HG02885 (cell line): ENCODE results near the gene AK2.
"Not testable (repeated sequence)": the region's sequence is repeated elsewhere in the genome, so short reads cannot be mapped to it uniquely, and the experiment has no call there.

Experiments
- ATAC-seq: cut with Tn5 transposase; IDR thresholded peaks from one replicate; pipeline ENCODE4 v1.9.1; 2021; ENCODE audit warnings: mild to moderate bottlenecking; ENCODE audit not compliant: unreplicated experiment, poor library complexity

AK2 gene

DNA sequence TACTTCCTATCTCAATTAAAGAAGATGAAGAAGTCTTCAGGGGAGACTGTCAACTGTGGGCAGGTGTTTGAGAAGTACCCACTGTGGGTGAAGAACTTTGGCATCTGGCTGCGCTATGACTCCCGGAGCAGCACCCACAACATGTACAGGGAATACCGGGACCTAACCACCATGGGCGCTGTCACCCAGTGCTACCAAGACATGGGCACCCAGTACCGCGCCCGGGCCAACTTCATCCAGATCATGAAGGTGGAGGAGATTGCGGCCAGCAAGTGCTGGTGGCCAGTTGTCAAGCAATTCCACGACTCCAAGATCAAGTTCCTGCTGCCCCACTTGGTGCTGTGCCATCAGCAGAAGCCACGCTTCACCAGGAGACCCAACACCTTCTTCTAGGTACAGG lies 56.6 kb downstream of the AK2 start:
- no peak for ATAC-seq

DNA sequence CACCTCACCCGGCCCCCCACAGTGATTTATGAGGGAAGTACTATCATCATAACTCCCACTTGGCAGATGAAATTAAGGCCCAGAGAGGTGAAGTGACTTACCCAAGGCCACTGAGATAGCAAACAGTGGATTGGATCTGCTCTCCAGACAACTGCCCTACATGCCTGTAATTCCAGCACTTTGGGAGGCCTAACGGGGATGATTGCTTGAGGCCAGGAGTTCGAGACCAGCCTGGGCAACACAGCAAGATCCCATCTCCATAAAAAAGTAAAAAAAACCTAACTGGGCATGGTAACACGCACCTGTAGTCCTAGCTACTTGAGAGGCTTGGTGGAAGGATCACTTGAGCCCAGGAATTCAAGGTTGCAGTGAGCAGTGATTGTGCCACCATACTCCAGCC lies 57.8 kb downstream of the AK2 start:
- ATAC-seq = no peak

DNA sequence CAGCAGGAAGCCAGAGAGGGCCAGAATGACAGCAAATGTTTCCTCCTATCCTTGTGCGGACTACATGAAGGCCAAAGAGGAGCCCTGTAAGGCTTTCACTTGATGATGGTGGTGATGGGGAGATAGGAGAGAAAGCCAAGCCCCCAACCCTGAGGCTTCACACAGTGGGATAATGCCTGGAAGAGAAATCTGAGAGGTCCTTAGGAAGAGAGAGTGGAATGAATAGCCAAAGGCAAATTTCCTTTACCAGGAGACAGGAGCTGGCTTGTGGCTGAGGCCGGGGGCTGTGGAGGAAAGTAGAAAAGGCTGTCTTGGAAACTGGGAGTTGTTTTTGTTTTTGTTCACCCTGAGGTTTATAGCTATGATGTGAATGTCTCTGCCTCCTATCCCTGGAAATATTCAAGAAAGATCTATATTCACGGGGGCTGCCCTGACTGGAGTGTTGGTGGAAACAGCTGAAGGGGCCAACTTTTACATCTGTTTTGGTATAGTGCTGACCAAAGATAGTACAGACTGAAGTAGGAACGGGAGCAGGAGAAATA lies 59.1 kb downstream of the AK2 start:
- ATAC-seq = no peak

DNA sequence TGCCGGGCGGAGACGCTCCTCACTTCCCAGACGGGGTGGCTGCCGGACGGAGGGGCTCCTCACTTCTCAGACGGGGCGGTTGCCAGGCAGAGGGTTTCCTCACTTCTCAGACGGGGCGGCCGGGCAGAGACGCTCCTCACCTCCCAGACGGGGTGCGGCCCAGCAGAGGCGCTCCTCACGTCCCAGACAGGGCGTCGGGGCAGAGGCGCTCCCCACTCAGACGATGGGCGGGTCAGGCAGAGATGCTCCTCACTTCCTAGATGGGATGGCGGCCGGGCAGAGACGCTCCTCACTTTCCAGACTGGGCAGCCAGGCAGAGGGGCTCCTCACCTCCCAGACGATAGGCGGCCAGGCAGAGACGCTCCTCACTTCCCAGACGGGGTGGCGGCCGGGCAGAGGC lies 61.6 kb downstream of the AK2 start:
- not testable (repeated sequence) for ATAC-seq

DNA sequence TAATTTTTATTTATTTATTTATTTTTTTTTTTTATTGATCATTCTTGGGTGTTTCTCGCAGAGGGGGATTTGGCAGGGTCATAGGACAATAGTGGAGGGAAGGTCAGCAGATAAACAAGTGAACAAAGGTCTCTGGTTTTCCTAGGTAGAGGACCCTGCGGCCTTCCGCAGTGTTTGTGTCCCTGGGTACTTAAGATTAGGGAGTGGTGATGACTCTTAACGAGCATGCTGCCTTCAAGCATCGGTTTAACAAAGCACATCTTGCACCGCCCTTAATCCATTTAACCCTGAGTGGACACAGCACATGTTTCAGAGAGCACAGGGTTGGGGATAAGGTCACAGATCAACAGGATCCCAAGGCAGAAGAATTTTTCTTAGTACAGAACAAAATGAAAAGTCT lies 63.2 kb downstream of the AK2 start:
- ATAC-seq = not testable (repeated sequence)

DNA sequence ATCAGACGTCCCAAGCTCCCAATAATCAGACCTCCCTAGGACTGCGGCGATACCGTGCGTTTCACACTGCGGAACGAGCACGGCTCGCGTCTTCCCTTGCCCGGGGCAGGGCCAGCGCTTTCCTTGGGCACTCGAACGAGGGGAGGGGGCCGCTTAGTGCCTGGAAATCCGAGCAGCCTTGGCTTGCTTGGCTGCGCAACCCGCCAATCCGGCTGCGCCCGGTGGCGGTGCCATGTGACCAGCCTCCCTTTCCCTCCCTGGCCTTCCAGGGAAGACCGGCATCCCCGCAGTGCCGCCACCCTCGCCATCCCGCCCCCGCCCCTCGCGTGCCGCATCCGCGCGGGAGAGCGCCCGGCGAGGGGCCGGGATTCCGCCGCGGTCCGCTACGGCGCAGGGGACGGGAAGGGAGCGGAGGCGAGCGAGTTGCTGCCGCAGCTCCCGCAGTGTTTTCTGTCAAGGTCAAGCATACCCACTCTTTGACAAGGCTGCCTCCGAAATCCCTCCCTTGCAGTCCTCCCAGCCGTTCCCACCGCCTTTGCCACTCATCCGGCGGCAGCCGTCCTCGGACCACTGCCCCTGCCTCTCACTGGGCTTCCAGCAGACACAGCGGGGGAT lies 63.8 kb downstream of the AK2 start:
- ATAC-seq = no peak

DNA sequence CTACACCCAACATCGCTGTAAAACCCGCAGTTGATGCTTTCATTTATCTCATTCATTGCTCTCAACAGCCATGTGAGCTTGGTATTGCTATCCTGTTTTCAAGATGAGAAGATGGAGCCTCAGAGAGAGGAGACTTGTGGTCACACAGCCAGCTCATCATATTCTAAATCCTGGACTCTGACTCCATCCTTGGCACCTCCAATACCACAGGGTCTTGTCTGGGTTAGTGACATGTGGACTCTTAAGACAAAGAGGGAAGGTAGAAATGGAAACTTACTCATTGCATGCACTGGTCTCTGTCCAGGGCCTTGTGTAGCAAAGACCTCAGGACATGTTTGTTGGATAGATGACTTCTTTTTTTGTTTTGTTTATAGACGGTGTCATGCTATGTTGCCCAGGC lies 65.1 kb downstream of the AK2 start:
- no peak for ATAC-seq

DNA sequence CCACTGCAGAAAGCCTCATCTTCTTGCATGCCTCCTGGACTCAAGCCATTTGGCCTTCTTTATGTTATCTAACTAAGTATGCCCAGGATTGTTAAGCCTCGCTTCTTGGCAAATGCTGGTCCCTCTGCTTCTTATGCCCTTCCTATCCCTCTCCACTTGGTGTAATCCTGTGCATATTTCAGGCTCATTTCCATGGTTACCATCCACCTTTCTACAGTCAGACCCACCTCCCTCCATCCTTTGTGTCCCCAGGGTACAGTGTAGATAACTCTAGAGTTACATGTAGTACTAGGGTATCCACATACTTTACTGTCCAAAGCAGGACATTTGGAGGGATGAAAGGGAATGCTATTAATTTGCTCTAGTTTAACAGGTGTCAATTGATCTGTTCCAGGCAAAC lies 65.5 kb downstream of the AK2 start:
- no peak for ATAC-seq

DNA sequence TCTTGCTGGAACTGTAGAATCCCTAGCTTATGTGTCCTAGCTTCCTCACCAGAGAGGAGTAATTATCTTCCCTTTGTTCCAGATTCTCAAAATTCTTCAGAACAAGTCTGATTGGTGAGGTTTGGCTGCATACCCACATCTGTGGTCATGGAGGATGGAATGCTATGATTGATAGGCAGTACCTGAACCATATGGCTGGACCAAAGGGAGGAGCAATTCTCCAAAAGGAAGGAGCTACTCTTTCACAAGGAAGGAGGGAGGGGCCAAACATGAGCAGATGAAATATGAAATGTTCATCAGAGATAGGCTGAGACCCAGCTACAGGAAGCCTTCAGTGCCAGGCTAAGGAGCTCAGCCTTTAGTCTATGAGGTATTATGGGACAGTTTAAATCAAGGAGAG lies 67.1 kb downstream of the AK2 start:
- ATAC-seq = no peak

DNA sequence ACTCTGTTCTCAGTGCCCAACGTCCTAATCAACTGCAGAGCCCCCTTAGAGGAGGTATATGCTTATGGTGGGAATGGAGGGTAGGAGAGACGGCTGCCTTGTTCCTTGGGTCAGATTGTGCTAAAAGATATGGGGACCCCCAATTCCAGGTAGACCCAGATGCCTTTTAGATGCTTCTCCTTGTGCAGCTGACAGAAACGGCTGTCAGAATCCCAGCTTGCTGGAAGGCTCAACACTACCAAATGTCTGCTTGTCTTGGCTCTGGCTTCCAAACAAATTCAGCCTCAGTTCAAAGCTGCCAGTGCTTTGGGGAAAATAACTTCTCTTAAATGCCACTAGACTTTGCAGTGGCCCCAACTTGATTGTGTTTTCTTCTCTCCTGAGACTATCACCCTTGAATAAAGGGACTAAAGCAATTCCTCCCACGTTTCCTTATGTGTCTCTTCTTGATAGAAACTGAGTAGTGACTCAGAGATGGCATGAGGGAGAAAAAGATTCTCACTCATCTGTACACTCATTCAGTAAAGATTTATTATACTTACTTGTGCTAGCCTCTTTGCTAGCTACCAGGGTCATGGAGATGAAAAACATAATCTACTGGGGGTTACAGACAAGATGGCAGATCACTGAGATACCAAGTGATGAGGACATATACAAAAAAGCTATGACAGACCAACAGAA lies 68.7 kb downstream of the AK2 start:
- no peak for ATAC-seq

DNA sequence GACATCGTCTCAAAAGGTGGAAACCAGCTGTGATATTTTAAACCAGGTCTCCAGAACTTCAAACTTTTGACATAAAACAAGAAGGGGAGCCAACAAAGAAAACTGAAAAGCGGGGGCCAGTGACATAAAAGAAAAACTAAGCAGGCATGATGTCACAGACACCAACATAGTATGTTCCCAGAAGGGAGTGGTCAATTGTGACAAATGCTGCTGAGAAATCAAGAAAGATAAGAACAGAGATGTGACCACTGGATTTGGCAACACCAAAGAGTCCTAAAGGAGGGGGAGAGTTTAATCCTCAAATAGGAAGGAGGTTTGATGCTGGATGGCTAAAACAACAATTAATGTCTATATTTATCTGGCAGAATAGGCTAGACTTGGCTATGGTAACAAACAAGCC lies 69.8 kb downstream of the AK2 start:
- ATAC-seq = no peak

DNA sequence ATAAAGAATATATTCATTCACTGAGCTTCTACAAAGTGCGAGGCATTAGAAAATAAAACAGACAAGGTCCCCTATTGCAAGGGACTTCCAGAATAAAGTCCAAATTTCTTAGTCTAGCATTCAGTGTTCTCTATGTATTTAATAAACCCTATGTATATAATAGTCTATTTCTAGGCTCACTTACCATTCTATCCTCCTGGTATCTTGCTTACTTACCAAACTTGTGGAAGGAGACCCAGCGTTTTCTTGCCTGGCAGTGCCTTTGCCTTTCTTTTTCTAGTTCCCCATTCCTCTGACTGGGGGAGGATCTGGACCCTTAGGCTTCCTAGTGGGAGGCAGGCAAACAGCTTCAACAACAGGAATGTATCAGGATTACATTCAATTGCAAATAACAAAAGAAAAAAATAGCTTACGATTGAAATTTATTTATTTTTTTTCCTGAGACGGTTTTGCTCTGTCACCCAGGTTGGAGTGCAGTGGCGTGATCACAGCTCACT lies 71.4 kb downstream of the AK2 start:
- ATAC-seq = no peak

DNA sequence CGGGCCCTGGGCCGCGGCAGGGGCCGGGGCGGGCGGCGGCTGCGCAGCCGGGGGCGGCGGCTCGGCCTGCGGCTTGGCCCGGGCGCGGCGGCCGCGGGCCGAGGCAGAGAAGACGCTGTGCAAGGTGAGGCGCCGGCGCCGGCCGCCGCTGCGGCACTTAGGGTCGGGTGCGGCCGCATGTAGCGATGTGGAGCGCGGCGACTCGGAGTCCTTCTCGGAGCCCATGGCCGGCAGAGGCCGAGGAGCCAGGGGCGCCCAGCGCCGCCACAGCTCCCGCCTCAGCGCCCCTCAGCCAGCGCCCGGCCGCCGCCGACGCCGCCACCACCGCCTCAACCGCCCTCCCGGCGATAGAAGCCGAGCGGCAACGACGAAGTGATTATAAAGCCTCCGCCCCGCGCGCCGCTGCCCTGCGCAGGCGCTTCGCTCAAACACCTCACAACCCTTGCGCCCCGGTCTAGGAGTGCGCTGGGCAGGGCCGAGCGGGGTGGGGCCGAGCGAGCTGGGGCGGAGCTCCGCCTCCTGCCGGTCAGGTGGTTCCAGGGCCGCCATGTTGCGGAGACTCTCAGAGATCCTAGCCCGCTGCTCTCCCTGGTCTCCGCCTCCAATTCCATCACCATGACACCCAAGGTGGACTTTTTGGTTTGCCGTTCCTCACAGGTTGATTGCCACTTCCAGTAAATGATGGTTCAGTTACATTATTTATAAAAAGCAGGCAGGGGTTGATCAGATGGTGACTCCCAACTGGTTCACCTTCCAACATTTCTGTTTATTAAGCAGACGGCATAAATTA lies 72.0 kb downstream of the AK2 start, which contains the start of gene RNF19B:
Gene RNF19B (minus strand): TSS at position 349 of the 790 bp plus-strand sequence. CDS start 124 bp downstream, at position 225.
- peak; percentile 90 for ATAC-seq

DNA sequence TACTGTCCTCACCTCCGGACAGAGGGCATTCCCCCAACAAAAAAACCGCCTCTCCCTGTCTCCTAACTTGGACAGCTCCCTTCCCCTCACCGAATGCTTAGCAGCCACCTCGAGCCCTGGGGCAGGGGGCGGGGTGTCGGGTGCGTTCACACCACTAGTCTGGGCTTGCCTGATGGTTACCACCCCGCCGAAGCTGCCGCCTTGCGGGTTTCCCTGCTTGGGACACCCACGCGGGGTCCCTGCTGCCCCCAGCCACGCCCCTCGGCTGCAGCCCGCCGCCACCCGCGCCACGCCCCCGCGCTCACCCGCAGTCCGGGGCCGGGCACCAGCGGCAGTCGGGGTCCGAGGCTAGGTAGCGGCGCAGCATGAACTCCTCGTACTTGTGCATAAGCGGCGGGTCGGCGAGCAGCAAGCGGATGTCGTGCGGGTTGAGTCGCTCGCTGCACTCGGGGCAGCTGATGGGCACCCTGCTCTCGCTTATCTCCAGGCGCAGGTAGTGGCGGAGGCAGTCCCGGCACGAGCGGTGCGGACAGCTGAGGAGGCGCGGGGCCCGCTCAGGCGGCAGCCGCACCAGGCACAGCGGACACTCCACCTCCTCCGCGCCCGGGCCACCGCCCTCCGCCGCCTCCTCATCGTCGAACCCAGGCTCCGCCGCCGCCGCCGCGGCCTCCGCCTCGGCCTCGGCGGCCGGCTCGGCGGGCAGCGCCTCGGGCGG lies 72.8 kb downstream of the AK2 start:
- peak; percentile 26 for ATAC-seq

DNA sequence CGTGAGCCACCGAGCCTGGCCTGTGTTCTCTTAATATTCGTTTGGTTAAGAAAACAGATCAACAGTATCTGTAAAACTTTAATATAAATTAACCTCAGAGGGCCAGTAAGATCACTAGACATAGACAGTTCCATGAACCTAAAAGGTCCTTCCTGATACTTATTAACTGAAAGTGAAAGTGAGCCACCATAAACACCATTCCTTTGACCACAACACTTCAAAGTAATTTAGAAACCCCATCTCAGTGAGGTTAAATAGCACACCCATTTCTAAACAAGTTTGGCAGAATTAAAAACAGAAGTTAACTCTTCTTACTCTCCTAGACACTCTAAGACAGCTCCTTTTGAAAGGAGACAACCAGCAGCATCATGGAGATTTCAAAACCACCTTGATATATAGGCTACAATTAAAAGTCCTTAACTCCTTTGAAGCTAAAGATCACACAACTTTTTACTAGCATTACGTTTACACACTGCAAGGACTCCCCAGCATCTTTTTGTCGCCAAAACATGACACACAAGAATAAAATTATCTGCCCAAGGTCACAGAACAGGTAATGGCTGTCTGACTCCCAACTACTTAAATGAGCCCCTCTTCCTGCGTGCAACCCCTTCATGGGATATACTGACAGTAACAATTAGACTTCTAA lies 74.3 kb downstream of the AK2 start:
- no peak for ATAC-seq

DNA sequence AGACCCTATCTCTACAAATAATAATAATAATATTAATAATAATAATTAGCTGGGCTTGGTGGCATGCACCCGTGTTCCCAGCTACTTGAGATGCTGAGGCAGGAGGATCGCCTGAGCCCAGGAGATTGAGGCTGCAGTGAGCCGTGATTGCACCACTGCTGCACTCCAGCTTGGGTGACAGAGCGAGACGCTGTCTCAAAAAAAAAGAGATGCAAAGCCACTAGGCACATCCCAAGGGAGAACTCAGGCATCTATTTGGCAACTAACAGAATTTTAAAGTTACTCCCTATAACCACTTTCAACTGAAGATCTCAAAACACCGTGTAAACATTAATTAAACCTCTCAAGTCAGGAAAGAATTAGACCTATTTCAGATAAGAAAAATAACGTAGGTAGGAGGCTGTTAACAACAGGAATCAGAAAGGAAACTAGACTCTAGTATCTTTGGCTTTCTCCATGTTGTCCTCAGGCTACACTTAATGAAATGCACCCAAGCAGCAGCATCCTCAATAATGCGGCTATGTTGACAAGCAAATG lies 75.8 kb downstream of the AK2 start:
- ATAC-seq = no peak

DNA sequence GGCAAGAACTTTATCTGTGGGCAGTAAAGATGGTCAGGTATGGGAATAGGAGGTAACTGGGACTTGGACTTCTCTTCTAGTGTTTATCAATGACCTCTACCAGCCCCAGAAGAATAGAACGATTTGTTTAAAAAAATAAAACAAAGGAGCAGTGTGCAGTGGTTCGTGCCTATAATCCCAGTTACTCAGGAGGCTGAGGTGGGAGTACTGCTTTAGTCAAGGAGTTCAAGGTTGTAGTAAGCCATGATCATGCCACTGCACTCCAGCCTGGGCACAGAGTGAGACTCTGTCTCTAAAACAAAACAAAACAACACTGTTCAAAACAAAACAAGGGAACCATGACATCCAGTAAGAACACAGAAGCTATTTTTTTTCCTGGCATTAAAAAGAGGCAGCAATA lies 76.3 kb downstream of the AK2 start:
- ATAC-seq = no peak

DNA sequence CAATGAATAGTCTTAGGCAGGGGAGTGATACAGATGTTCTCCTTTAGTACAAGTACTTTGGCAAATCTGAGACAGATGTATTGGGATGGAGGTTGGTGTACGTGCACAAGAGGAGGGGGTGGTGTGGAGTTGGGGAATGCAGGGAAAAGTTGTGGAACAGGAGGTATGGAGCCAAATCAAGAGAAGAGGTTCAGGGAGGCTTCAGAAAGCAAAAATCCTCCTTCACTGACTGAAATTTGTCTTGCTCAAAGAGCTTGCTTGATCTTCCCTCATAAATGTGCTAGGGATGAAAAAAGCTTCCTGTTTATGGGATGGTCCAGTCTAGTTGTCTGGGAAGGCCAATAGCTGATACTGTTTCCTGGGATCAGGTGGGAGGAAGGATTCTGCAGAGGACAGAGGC lies 77.9 kb downstream of the AK2 start:
- no peak for ATAC-seq
